Measurements from ENCODE around the gene PLEKHJ1.

Gene PLEKHJ1

DNA sequence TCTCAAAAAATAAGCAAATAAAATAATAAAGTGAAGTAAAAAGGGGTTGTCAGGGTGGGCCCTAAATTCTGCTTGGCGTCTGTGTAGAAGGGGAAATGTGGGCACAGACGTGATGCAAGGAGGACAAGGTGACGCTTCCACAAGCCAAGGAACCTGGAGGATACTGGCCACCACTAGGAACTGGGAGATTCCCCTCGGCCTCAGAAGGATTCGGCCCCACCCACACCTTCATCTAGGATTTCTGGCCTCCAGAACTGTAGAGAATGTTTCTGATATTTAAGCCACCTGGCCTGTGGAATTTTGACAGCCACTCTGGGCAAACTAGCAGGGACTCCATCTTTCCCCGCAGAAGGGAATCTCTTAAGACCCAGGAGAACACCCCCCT, 1.1 kb downstream of the PLEKHJ1 start:
- no peak for DNase-seq

DNA sequence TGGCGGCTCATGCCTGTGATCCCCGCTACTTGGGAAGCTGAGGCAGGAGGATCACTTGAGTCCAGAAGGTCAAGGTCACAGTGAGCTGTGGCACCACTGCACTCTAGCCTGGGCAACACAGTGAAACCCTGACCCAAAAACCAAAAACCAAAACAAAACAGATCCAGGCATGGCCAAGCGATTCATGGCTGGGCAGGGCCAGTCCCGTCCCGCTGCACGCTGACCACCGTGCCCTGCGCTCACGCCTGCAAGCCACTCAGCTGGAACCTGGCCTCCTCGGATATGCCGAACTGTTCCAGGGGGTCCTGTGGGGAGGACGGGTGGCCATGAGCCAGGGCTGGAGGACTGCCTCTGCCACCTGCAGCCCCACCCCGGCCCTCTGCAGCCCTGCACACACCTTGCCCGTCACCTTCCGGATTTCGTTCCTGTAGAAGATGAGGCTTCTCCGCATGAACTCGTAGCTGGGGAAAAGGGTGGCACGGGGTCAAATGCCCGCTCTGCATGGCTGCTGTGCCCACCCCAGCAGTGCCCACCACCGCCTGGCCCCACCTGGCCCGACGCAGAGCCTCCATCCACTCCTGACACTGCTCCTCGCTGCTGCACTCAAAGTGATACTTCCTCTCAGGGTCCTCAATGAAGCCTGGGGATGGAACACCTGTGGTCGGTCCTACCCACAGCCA, 2.4 kb downstream of the PLEKHJ1 start:
- DNase-seq = no peak

DNA sequence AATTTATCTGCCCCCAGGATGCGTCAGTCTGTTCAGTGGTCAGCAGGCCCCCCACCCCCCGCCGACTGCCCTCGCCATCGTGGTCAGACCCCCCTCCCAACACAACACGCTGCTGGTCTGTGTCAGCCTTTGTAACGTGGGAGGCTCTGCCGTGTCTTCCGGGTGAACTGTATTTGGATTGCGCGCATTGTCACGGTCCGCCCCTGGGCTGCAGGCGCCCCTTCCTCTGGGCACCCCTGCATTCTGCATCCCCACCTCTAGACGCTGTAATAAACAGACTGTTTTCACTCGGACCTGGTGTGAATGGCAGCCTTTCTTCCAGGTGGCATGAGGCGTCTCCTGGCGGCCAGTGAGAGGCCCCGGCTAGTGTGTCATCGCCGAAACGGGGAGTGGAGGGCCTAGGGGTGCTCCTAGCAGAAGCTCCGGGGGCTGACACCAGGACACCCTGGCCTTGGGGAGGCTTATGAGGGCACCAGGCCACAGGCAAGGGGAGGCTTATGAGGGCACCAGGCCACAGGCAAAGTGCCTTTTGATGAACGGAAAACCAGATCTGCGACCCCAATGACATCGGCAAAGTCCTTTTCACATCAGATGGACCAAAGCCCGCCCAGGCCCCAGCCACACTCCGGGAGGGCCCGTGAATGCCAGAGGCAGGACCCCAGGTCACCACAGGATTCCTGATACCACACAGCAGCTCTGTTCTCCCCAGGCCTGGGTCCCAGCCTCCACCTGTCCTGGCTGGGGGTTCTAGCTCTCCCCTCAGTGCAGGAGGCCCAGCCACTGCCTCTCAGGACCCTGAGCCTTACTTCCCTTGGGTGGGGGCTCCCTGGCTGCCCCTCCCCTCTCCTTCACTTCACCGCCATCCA, 3.6 kb downstream of the PLEKHJ1 start:
- DNase-seq = no peak

DNA sequence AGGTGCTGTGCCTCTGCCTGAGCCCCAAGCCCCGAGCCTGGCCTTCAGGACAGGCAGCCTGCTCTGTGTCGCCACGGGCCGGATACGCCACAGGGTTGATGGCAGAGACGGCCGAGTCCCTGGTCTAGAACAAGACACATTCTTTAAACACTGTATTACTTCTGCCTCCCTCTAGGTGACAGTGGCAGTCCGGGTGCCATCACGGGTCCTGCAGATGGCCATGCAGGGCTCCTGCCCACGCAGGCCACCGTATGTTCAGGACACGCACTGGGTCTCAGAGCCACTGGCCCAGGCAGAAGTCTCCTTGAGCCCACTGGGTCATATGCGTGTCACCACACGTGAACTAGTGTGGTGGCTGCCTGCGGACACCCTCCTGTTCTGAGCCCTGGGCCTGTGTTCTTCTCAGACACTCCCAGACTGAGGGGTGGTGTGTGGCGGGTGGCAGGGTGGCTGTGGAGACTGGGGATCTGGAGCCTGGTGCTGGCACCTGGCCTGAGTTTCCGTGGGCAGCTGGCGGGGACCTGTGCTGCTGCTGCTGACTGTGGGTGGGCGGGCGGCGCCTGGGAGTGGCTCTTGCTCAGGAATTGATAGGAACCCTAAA, 4.4 kb downstream of the PLEKHJ1 start:
- no peak for DNase-seq

DNA sequence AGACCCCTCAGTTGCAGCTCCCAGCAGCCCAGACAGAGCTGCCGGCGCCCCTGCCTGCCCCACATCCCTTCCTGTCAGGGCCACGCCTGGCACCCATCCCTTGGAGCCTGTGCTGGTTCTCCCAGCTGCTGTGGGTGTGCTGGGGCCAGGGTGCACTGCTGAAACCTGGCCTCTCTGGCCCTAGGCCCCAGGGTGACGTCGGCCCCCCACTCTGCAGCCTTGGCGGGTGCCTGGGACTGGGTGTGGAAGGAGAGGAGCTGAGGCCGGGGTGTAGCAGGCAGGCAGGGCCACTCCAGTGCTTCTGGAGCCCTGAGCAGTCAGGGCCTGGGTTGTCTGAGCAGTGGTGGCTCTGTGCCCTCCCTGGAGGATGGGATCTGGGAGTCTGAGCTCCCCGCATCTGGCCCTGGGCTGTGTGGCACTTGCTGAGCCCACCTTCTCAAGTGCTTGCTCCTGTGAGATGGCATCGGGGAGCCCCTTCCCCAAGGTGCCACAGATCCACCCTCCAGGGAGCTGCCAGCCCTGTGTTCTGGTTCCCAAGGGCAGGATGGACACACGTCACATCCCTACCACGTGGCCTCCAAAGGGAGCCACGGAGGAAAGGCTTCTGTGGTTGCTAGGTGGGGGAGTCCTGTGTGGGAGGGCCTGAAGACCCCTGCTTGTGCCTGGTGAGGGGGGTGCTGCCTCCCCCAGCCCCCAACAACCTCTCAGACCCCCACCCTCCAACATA, 5.2 kb downstream of the PLEKHJ1 start:
- no peak for DNase-seq

- DNase-seq = no peak
Measured at GRCh38 chr19:2230033-2230531, 6.0 kb downstream of the PLEKHJ1 start.

- DNase-seq = no peak
Measured at GRCh38 chr19:2229103-2230032, 6.8 kb downstream of the PLEKHJ1 start.

GRCh38 chr19:2228157-2229030, 7.7 kb downstream of the PLEKHJ1 start:
- DNase-seq = no peak

DNA sequence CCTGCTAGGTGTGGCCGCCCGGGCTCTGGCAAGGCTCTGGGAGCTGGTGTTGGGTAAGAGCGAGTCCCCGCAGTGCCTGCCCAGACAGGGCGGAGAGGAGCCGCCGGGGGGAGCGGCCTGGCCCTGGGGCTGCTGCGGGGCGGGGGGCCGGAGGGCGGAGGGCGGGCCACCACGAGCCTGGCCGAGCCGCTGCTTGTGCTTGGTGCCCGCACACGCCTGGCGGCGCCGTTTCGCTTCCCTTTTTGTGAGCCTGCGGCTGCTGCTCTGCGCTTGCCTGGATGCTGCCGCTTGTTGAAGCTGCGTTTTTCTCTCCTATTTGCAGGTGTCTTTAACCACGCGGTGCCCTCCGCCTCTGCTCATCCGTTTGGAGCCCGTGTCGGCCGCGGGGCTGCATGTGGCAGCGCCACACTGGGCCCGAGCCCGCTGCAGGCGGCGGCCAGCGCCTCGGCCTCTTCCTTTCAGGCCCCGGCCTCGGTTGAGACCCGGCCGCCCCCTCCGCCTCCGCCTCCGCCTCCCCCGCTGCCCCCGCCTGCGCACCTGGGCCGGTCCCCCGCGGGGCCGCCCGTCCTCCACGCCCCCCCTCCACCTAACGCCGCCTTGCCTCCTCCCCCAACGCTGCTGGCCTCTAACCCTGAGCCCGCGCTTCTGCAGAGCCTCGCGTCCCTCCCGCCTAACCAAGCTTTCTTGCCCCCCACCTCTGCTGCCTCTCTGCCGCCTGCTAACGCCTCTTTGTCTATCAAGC, 8.5 kb downstream of the PLEKHJ1 start:
- DNase-seq = no peak

DNA sequence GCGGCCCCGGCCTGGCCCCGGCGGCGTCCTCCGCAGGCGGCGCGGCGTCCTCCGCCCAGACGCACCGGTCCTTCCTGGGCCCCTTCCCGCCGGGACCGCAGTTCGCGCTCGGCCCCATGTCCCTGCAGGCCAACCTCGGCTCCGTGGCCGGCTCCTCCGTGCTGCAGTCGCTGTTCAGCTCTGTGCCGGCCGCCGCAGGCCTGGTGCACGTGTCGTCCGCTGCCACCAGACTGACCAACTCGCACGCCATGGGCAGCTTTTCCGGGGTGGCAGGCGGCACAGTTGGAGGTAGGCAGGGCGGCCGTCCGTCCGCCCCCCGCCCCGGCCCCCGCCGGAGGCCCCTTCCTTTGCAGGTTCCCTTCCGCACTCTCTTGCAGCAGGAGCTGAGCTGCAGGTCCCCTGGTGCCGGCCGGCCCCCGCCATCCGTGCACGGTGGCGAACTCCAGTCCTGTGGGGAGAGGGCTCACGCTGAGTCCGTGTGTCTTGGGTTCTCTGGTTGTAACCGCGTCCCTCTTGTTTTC, 9.2 kb downstream of the PLEKHJ1 start:
- no peak for DNase-seq

DNA sequence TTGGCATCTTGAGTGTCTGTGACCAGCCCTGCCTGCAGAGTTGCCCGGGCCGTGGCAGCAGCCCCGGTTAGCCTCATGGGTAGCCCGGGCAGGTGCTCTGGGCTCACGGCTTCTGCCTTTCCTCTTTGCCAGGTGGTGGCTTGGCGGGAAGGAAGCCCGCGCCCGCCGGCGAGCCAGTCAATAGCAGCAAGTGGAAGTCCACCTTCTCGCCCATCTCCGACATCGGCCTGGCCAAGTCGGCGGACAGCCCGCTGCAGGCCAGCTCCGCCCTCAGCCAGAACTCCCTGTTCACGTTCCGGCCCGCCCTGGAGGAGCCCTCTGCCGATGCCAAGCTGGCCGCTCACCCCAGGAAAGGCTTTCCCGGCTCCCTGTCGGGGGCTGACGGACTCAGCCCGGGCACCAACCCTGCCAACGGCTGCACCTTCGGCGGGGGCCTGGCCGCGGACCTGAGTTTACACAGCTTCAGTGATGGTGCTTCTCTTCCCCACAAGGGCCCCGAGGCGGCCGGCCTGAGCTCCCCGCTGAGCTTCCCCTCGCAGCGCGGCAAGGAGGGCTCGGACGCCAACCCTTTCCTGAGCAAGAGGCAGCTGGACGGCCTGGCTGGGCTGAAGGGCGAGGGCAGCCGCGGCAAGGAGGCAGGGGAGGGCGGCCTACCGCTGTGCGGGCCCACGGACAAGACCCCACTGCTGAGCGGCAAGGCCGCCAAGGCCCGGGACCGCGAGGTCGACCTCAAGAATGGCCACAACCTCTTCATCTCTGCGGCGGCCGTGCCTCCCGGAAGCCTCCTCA, 9.9 kb downstream of the PLEKHJ1 start:
- no peak for DNase-seq

DNA sequence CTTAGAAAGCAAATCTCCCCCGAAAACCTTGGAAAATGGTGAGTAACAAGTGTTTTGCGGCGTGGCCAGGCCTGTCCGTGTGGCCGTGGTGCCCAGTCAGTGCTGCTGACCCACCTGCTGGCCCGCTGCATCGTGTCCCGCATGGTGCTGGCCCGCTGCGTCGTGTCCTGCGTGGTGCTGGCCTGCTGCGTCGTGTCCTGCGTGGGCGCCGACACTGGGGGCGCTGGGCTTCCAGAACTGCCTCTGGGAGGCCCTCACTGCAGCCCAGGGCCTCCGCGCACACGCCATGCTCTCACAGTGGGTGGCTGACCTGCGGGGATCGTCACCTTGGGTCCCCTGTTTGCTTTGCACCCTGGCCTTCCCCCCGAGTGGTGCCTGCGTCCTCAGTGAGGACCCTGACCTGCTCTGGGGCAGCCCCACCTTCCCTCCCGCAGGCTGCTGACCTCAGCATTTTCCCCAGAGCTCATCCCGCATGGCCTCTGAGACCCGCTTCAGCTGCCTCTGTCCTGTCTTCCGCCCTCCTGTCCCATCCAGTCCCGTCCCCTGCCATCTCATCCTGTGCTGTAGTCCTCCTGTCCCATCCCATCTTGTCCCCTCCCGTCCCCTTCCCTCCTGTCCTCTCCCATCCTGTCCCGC, 10.6 kb downstream of the PLEKHJ1 start:
- no peak for DNase-seq

DNA sequence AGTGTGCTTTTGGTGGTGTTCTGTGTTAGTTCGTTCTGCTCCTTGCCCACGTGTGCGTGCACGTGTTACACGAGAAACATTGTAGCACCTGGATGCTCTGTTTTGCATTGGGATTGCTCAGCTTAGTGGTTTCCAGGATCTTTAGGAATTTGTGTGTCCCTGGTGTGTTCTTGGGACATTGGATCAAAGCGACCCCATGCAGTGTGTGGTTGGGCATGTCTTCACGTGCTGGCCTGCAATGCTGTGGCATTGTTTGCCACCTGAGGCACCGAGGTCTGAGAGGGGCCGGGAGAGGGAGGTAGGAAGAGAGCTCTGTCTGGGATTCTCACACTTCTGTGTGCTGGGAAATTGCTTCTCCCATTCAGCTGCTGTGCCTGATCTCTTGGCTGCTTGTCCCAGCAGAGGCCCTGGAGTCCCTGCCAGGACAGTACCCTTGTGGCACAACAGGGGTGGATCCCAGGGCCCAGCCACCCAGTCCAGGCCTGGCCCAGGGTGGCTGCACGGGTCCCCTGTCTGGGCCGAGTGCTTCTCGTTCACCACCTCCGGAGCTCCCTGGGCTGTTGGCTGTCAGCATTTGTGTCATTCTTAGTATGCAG, 11.3 kb downstream of the PLEKHJ1 start:
- no peak for DNase-seq

- DNase-seq = no peak
Measured at GRCh38 chr19:2223959-2224358, 12.2 kb downstream of the PLEKHJ1 start.

DNA sequence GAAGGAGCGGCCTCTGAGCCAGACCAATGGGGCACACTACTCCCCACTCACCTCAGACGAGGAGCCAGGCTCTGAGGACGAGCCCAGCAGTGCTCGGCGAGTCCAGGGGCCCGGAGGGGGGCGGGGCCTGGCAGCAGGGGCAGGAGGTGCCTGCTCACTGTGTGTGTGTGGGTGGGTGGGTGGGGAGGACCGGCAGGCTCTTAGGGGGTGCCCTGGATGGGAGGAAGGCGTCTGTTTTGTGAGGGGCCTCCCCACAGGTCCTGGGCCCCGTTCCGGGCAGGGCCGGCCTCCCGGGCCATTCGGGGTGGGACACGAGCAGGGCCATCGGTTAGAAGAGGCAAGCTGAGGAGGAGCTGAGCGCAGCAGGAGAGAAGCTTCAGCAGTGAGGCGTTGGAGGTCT, 12.7 kb downstream of the PLEKHJ1 start:
- DNase-seq = no peak

DNA sequence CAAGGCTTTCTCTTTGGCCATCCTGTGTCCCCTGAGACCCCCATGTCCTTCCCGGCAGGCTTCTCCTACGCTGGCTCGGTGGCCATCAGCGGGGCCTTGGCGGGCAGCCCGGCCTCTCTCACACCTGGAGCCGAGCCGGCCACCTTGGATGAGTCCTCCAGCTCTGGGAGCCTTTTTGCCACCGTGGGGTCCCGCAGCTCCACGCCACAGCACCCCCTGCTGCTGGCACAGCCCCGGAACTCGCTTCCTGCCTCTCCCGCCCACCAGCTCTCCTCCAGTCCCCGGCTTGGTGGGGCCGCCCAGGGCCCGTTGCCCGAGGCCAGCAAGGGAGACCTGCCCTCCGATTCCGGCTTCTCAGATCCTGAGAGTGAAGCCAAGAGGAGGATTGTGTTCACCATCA, 14.2 kb downstream of the PLEKHJ1 start:
- DNase-seq = no peak

GRCh38 chr19:2221250-2221831, 14.8 kb downstream of the PLEKHJ1 start:
- no peak for DNase-seq

- DNase-seq = no peak
Measured at GRCh38 chr19:2219726-2220125, 16.4 kb downstream of the PLEKHJ1 start.

Measured in bone marrow (tissue), 2 donors.